ENCODE results near the gene NAV1. TPM values are rescaled to one million over a fixed set of nuclear protein-coding genes. Genes with fewer than 3 reads are reported as not detected.

NAV1 gene
- total and polyA plus RNA-seq, 9 of the 15 experiments (the other 6 are each of a cell fraction or from before 2014, with no cell fraction given), result 0.91 to 16.8 (median 3.2) TPM

DNA sequence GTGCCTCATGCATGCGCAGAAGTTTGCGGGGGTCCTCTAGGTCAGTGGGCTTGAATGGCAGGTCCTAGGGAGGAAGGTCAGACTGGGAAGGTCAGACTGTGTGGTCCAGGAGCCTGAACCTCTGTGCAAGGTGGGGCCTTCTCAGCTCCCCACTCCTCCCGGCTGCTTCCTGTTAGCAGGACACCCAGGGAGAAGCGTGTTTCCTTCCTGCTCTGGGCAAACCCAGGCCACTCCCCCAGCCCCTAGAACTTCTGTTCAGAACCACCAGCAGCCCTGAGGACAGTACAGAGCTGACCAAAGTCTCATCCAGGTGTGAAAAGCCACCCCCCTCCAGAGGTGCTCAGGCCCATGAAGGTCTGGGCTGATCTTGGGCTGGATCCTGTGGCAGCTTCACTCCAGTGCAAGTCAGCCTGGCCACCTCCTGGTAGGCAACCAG, 29.9 kb downstream of the NAV1 start:
- Histone ChIP-seq H3K27ac (ENCODE audit: extremely low read depth, low read depth, low read length) (peak overlapping the region; percentile 28; the same call in 2 of the 3 replicates), H3K4me3 (no peak overlapping the region), H3K4me2 (ENCODE audit: insufficient read depth, low read length) (no peak overlapping the region), H2AFZ (ENCODE audit: low read depth, low read length) (peak overlapping the region; percentile 46), H3K79me2 (ENCODE audit: control insufficient read depth, insufficient read depth, low read length) (no peaks in the 10 kb centered on the region; the same call in 2 of the 3 replicates), H4K20me1 (replicated peaks; ENCODE audit: control insufficient read depth, insufficient read depth, low read length) (no peaks in the 10 kb centered on the region), H3K9me3 (replicated peaks; ENCODE audit: control insufficient read depth, insufficient read depth, low read depth, low read length) (no peaks in the 10 kb centered on the region), H3K36me3 (ENCODE audit: control insufficient read depth, insufficient read depth, low read length) (no peaks in the 10 kb centered on the region), H3K27me3 (ENCODE audit: control insufficient read depth in 2 of 2, insufficient read depth in 2 of 2, low read length in 2 of 2) (no peaks in the 10 kb centered on the region), H3K9me1 (ENCODE audit: control insufficient read depth, insufficient read depth, low read length) (peaks cover 4% of the 10 kb centered on the region), H3K4me1 (replicated peaks in 1 of 2; ENCODE audit: control insufficient read depth in 2 of 2, insufficient read depth in 2 of 2, low read length in 2 of 2) (peaks cover 59 to 79% of the 10 kb centered on the region in 2 experiments), H3K9ac (ENCODE audit: insufficient read depth in 1 of 2, low read depth in 2 of 2, low read length in 2 of 2) (peak overlapping the region in 1 of 2 experiments; percentile 80; a peak in 2 of 4 replicates)
- WGBS (ENCODE audit: insufficient coverage, low coverage, missing lambda C conversion rate), result 66% methylated on average over 4 of the region's 4 CpGs
- ATAC-seq (peak; percentile 1; the same call in 1 of the 3 replicates), DNase-seq (ENCODE audit: extremely low read depth in 1 of 4, low spot score in 3 of 4) (no peak), FAIRE-seq (no peak)
- in situ Hi-C loops (cut with MboI), result no loop called here
- intact Hi-C loops (cut with micrococcal nuclease), result no loop called here
- CTCF ChIA-PET (ENCODE audit: low intra/inter-chr PET ratio), result no interaction called here
- BruUV-seq (replicated peaks), result no TSS peak
- POLR2A ChIA-PET, result interaction anchor here (0.9 to 1.3 kb wide), 3 partner anchors 13 to 135 kb away, joined by 3 to 4 read pairs (median 4); no protein-coding TSS in a partner anchor
- TF ChIP-seq ZNF583 (CRISPR knock-in tag; IDR thresholded peaks at IDR 0.05), result 0 out of 2 replicates have a peak, but pooled peaks have one; percentile 50
- TF ChIP-seq GABPB2 (CRISPR knock-in tag; conservative IDR thresholded peaks at IDR 0.05), result 0 out of 2 replicates have a peak, but pooled peaks have one; percentile 50
- no peak for TF ChIP-seq CSDE1 (IDR thresholded peaks at IDR 0.05)
- peak; percentile 60; the same call in 1 of the 2 replicates for TF ChIP-seq ZNF311 (CRISPR knock-in tag; IDR thresholded peaks at IDR 0.05)
- TF ChIP-seq MAZ (CRISPR knock-in tag; conservative IDR thresholded peaks at IDR 0.05 in 1 of 2, IDR thresholded peaks at IDR 0.05 in 1 of 2), result peak in 1 of 2 experiments; percentile 32; a peak in 1 of 4 replicates
- TF ChIP-seq, protein P1, sequence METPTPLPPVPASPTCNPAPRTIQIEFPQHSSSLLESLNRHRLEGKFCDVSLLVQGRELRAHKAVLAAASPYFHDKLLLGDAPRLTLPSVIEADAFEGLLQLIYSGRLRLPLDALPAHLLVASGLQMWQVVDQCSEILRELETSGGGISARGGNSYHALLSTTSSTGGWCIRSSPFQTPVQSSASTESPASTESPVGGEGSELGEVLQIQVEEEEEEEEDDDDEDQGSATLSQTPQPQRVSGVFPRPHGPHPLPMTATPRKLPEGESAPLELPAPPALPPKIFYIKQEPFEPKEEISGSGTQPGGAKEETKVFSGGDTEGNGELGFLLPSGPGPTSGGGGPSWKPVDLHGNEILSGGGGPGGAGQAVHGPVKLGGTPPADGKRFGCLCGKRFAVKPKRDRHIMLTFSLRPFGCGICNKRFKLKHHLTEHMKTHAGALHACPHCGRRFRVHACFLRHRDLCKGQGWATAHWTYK (CRISPR knock-in tag; IDR thresholded peaks at IDR 0.05), result peak; percentile 67; the same call in 1 of the 2 replicates
- TF ChIP-seq DMBX1 (CRISPR knock-in tag; IDR thresholded peaks at IDR 0.05; ENCODE audit: borderline replicate concordance), result peak; percentile 33; the same call in 1 of the 2 replicates
- peak; percentile 67 for TF ChIP-seq WHSC1 (IDR thresholded peaks at IDR 0.05; ENCODE audit: low read length)
- TF ChIP-seq SRF (CRISPR knock-in tag; IDR thresholded peaks at IDR 0.05), result no peak
- TF ChIP-seq, protein P2, sequence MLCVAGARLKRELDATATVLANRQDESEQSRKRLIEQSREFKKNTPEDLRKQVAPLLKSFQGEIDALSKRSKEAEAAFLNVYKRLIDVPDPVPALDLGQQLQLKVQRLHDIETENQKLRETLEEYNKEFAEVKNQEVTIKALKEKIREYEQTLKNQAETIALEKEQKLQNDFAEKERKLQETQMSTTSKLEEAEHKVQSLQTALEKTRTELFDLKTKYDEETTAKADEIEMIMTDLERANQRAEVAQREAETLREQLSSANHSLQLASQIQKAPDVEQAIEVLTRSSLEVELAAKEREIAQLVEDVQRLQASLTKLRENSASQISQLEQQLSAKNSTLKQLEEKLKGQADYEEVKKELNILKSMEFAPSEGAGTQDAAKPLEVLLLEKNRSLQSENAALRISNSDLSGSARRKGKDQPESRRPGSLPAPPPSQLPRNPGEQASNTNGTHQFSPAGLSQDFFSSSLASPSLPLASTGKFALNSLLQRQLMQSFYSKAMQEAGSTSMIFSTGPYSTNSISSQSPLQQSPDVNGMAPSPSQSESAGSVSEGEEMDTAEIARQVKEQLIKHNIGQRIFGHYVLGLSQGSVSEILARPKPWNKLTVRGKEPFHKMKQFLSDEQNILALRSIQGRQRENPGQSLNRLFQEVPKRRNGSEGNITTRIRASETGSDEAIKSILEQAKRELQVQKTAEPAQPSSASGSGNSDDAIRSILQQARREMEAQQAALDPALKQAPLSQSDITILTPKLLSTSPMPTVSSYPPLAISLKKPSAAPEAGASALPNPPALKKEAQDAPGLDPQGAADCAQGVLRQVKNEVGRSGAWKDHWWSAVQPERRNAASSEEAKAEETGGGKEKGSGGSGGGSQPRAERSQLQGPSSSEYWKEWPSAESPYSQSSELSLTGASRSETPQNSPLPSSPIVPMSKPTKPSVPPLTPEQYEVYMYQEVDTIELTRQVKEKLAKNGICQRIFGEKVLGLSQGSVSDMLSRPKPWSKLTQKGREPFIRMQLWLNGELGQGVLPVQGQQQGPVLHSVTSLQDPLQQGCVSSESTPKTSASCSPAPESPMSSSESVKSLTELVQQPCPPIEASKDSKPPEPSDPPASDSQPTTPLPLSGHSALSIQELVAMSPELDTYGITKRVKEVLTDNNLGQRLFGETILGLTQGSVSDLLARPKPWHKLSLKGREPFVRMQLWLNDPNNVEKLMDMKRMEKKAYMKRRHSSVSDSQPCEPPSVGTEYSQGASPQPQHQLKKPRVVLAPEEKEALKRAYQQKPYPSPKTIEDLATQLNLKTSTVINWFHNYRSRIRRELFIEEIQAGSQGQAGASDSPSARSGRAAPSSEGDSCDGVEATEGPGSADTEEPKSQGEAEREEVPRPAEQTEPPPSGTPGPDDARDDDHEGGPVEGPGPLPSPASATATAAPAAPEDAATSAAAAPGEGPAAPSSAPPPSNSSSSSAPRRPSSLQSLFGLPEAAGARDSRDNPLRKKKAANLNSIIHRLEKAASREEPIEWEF (CRISPR knock-in tag; IDR thresholded peaks at IDR 0.05), result no peak
- TF ChIP-seq NFRKB (IDR thresholded peaks at IDR 0.05; ENCODE audit: low read depth), result 0 out of 2 replicates have a peak, but pooled peaks have one; percentile 35
- 0 out of 2 replicates have a peak, but pooled peaks have one; percentile 20 for TF ChIP-seq RFX7 (CRISPR knock-in tag; IDR thresholded peaks at IDR 0.05)
- TF ChIP-seq DNMT1 (IDR thresholded peaks at IDR 0.05), result no peak
- TF ChIP-seq, protein P3, sequence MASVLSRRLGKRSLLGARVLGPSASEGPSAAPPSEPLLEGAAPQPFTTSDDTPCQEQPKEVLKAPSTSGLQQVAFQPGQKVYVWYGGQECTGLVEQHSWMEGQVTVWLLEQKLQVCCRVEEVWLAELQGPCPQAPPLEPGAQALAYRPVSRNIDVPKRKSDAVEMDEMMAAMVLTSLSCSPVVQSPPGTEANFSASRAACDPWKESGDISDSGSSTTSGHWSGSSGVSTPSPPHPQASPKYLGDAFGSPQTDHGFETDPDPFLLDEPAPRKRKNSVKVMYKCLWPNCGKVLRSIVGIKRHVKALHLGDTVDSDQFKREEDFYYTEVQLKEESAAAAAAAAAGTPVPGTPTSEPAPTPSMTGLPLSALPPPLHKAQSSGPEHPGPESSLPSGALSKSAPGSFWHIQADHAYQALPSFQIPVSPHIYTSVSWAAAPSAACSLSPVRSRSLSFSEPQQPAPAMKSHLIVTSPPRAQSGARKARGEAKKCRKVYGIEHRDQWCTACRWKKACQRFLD (CRISPR knock-in tag; IDR thresholded peaks at IDR 0.05), result 0 out of 2 replicates have a peak, but pooled peaks have one; percentile 4
- no peak for TF ChIP-seq RBM39 (optimal IDR thresholded peaks at IDR 0.05; ENCODE audit: low read depth, low read length)

All from K562 (cell line).